GM10266 (cell line): ENCODE measurements around the gene TIMP3.

Experiments
- DNase-seq: peaks from one replicate; pipeline ENCODE4 v3.0.0; 2012; ENCODE audit errors: extremely low spot score
- TF ChIP-seq, protein P1 (sequence below): IDR thresholded peaks from 2 replicates; pipeline ENCODE4 v1.5.1; 2012; ENCODE audit warnings: mild to moderate bottlenecking, low read depth; ENCODE audit not compliant: control insufficient read depth, insufficient read depth; ENCODE audit errors: missing control alignments

TIMP3 gene

DNA sequence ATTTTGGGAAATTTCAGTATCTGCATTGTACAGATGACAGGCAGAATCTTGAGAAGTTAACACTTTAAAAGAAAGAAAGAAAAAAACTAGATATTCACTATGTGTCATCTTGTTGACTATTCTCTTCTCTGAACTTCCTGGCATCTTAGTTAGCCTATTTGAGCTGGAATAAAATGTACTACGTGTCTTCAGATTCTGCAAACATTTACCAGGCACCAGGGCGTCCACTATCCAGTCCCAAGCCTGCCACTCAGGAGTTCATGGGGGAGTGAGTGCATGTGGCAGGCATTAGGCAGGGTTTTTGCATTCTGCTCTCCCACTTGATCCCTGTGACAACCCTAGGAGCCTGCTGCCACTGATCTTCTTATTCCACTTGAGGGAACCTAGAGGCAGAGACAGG is 25.0 kb downstream of the TIMP3 start:
- no peak for DNase-seq
- TF ChIP-seq, protein P1, sequence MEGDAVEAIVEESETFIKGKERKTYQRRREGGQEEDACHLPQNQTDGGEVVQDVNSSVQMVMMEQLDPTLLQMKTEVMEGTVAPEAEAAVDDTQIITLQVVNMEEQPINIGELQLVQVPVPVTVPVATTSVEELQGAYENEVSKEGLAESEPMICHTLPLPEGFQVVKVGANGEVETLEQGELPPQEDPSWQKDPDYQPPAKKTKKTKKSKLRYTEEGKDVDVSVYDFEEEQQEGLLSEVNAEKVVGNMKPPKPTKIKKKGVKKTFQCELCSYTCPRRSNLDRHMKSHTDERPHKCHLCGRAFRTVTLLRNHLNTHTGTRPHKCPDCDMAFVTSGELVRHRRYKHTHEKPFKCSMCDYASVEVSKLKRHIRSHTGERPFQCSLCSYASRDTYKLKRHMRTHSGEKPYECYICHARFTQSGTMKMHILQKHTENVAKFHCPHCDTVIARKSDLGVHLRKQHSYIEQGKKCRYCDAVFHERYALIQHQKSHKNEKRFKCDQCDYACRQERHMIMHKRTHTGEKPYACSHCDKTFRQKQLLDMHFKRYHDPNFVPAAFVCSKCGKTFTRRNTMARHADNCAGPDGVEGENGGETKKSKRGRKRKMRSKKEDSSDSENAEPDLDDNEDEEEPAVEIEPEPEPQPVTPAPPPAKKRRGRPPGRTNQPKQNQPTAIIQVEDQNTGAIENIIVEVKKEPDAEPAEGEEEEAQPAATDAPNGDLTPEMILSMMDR = no peak

GRCh38 chr22:32827049-32827602 is 25.6 kb downstream of the TIMP3 start:
- no peak for DNase-seq
- TF ChIP-seq, protein P1 = no peak

DNA sequence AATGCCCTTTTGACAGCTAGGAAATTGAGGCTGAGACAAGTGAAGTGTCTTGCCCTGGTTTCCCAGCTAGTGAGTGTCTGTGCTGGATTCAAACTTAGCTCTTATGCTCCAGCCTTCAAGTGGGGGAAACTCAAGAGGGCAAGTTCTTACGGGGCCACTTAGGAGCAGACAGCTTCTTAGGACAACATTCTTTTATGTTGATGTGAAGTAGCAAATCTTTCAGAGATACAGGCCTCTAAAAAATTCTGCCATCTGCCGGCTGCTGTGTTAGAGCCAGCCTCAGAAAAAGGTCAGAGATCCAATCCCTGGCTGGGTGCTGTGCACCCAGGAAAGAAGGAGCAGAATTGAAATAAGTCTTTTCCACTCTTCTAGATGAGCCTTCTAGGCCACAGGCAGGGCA is 26.6 kb downstream of the TIMP3 start:
- TF ChIP-seq, protein P1 = no peak
- DNase-seq = no peak

- DNase-seq = no peak
- TF ChIP-seq, protein P1 = no peak
Measured at GRCh38 chr22:32828561-32828960, 27.1 kb downstream of the TIMP3 start.

DNA sequence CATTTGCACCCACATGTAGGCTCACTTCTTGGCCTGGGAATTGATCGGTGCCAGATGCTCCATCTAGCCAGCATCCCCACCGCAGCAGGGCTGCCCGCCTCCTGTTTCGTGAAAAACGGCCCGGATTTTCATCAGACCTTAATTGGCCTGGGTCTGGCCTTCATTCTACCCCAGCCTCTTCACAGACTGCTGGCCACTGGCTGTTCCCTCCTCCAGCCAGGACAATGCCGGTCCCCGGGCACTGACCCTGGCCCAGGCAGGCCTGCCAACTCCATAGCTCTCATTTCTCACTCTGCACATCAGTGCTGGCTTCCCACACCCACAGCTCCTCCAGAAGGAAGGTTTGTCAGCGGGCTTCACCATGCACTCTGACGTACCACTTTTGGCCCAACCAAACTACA is 27.9 kb downstream of the TIMP3 start:
- TF ChIP-seq, protein P1 = no peak

DNA sequence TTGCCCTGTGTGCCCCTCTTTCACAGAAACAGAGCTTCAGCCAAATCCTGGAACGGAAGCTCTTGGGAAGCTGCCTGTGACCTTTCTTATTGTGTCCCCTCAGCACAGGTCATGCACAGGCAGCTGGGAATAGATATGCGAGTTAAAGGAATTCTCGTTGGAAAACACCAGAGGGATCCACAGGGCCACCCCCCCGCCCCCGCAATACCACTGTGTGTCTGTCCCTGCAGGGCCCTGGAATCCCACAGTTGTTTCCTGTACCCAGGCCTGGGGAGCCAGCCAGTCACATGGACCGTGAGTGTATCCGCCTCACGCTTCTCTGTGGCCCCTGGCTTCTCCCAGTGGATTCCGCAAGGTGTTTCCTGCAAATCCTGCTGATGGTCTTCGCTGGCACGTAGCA is 29.0 kb downstream of the TIMP3 start:
- TF ChIP-seq, protein P1 = no peak
- no peak for DNase-seq

More for the DNA sequence above, 27.9 kb downstream of the TIMP3 start:
- no peak for DNase-seq

DNA sequence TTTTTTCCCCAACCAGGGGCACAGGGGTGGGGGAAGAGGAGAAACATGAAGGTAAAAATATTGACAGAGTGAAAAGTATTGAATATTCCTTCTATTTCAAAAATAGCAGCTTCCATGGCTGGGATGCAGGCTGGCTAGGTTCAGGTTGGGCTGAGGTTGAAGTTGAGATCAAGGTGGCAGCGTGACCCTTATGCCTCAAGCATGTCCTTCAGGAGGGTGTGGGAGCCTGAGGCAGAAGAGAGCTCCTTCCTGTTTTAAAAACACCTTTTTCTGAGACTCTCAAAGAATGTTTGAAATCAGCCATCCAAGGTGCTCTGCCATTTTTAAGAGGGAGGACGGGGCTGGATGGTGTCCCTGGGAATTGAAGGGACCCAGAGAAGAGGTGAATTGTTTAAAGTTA is 29.5 kb downstream of the TIMP3 start:
- TF ChIP-seq, protein P1 = no peak
- no peak for DNase-seq
